Measurements from ENCODE around the gene GOLPH3.

DNA sequence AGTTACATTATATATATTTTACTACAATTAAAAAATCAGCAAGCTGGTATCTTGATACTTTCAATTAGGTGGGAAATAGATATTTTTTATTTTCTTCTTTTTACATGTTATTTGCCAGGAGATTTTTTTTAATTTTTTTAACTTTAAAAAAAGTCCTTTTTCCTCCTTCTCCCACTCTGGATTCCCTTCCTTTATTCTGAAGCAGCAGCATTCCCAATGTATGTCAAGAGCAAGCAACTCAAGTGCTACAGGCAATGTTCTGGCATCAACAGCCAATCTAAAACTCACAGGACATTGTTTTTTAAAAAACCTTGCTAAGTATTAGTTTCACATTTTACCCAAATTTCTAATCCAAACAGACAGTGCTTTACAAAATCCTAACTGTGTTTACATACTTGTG is 41.4 kb downstream of the GOLPH3 start:
- TF ChIP-seq CTCF (IDR thresholded peaks at IDR 0.05) (no peak), POLR2A (IDR thresholded peaks at IDR 0.05) (no peak)

Data from prostate gland (tissue), 2 donors.